Psoas muscle (tissue), 8 donors: ENCODE results near the gene FGF10. TPM values are rescaled to one million over a fixed set of nuclear protein-coding genes. Genes with fewer than 3 reads are reported as not detected.
A peak's percentile ranks its signal among the peaks of the same experiment; 100 is the strongest.

Experiments used
- ATAC-seq, 4 donors: fragments of 200-7000 bp; cut with Tn5 transposase; one replicate each; pipeline ENCODE4 v1.9.1; 2020; ENCODE audit warnings: moderate library complexity in 3 of 4, mild to moderate bottlenecking in 2 of 4
- DNase-seq, 2 donors: peaks; one replicate each; pipeline ENCODE4 v3.0.0-alpha.2; 2020
- H3K27ac ChIP-seq: fragments of 200-600 bp; one replicate; pipeline ENCODE4 v1.8.0; 2022
- H3K27me3 ChIP-seq, 3 donors: fragments of 200-600 bp in 1 of 3; one replicate each; pipeline versions ENCODE4 v1.6.1 to v1.8.0; 2013 to 2022; ENCODE audit warnings: low read length in 2 of 3, mild to moderate bottlenecking in 2 of 3, moderate library complexity in 1 of 3; ENCODE audit not compliant: insufficient read depth in 3 of 3
- H3K36me3 ChIP-seq, 2 donors: fragments of 200-600 bp in 1 of 2; one replicate each; pipeline versions ENCODE4 v1.6.1 to v1.8.0; 2013 to 2022; ENCODE audit warnings: low read depth in 1 of 2, mild to moderate bottlenecking in 1 of 2, moderate library complexity in 1 of 2; ENCODE audit not compliant: insufficient read depth in 1 of 2
- H3K4me1 ChIP-seq: fragments of 200-600 bp; one replicate; pipeline ENCODE4 v1.8.0; 2022
- H3K4me3 ChIP-seq: fragments of 200-600 bp; one replicate; pipeline ENCODE4 v1.8.0; 2022; ENCODE audit warnings: mild to moderate bottlenecking
- H3K9me3 ChIP-seq: fragments of 200-600 bp; one replicate; pipeline ENCODE4 v1.8.0; 2022
- CTCF ChIP-seq: fragments of 200-600 bp; IDR thresholded peaks from one replicate; pipeline ENCODE4 v1.8.0; 2022; ENCODE audit warnings: antibody characterized with exemption
- WGBS, 3 donors: extraction: QIAGEN DNeasy Blood & Tissue Kit; methylation state at CpG; one replicate each; pipeline versions ENCODE4 v1.1.6 to v1.1.7; 2013; 5-methylcytosine and 5-hydroxymethylcytosine counted together
- intact Hi-C, 2 donors: fragments of 100-400 bp; cut with DNase I; formaldehyde crosslinking; loops; one replicate each; pipeline versions ENCODE4 v1.11.0 to v1.14.2; 2022
- polyA plus RNA-seq, 3 donors: library from polyadenylated mRNA; stranded (reverse); fragments of 200-250 nt; gene quantifications; one replicate each; pipeline ENCODE4 v1.2.3, GENCODE V29; 2013
- total RNA-seq, 4 donors: library from RNA; stranded (reverse); fragmentation: NEBNext Ultra II Directional in 2 of 4; extraction: Animal tissue kit (Norgen Biotek cat#: 25700) in 2 of 4; gene quantifications; one replicate each; pipeline versions ENCODE4 v1.2.1 to v1.2.4, GENCODE V29; 2021 to 2023
- donor health status: healthy with polysubstance abuse.
- donor health status: DM: no; HTN: no; CAD: no; lungs with moderate emphysema.
- donor health status: Bipolar disorder and iron deficiency.
- donor health status: healthy.
- donor health status: DM: yes; HTN: yes; CAD: no.
- donor health status: DM: no; HTN: no; CAD: no.
- donor health status: DM: no; HTN: no; CAD: no.
- donor health status: DM: yes; HTN: yes; CAD: no.

FGF10 gene
- total and polyA plus RNA-seq, 7 donors, result 0.21 to 1.8 (median 0.86) TPM

DNA sequence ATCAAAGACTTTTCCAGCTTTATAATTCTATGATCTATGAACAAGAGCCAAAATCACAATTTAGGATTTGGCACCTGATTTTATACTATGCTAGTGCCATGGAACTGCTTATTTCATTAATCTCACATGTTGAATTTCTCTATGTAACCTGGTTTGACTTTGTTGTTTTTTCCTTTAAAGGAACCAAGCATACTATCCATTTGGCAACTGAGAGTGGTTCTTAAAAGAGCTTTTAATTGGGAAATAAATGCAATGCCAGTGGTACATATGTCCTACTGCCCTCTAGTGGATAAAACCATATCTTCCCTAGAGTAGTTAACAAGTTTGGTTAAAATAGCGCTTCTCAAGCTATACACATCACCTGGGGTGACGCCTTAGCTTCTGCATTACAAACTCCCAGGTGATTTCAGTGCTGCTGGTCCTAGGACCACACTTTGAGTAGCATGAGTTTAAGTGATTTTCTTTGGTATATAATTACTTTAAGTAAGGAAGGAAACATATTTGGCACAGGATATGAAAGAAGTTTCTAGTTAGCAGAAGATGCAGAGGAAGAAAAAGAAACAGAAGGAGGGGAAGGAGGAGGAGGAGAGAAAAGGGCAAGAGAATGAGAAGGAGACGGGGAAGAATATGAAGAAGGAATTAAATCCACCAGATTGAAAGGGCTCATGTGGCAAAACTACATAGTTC, 56.8 kb downstream of the FGF10 start:
- TF ChIP-seq CTCF, result peak; percentile 52
- whole genome bisulfite sequencing, 3 donors, result 53 to 64% (median 53%) methylated on average over 3 of the region's 3 CpGs
- intact Hi-C loops, result loop anchor here (5.0 to 10.0 kb wide), 2 partner anchors 598 to 600 kb away; no protein-coding TSS in a partner anchor
- Histone ChIP-seq H3K4me3 (no peak overlapping the region), H3K4me1 (no peaks in the 10 kb centered on the region), H3K36me3 (no peaks in the 10 kb centered on the region), H3K27ac (no peak overlapping the region), H3K27me3 (no peaks in the 10 kb centered on the region), H3K9me3 (no peaks in the 10 kb centered on the region)
- DNase-seq (no peak), ATAC-seq (peak in 1 of 4 donors; percentile 50)

- Histone ChIP-seq H3K27ac (no peak overlapping the region), H3K4me3 (no peak overlapping the region), H3K9me3 (no peaks in the 10 kb centered on the region), H3K36me3 (no peaks in the 10 kb centered on the region), H3K27me3 (no peaks in the 10 kb centered on the region), H3K4me1 (no peaks in the 10 kb centered on the region)
- ATAC-seq (no peak), DNase-seq (no peak)
- intact Hi-C loops, result loop anchor here (5.0 to 10.0 kb wide), 2 partner anchors 597 to 599 kb away; no protein-coding TSS in a partner anchor
- 51 to 79% (median 66%) methylated on average over 3 of the region's 3 CpGs for WGBS, 3 donors
- no peak for TF ChIP-seq CTCF
Measured at GRCh38 chr5:44331471-44332050, 57.7 kb downstream of the FGF10 start.

GRCh38 chr5:44329716-44330115, 59.5 kb downstream of the FGF10 start:
- Histone ChIP-seq H3K36me3 (no peaks in the 10 kb centered on the region), H3K27ac (no peak overlapping the region), H3K9me3 (no peaks in the 10 kb centered on the region), H3K27me3 (no peaks in the 10 kb centered on the region), H3K4me1 (no peaks in the 10 kb centered on the region), H3K4me3 (no peak overlapping the region)
- DNase-seq (no peak), ATAC-seq (no peak)
- intact Hi-C loops, result loop anchor here (5.0 to 10.0 kb wide), 2 partner anchors 595 to 597 kb away; no protein-coding TSS in a partner anchor
- no peak for TF ChIP-seq CTCF
- 41 to 60% (median 48%) methylated on average over 2 of the region's 2 CpGs for WGBS, 3 donors

- Histone ChIP-seq H3K27ac (no peak overlapping the region), H3K27me3 (no peaks in the 10 kb centered on the region), H3K4me3 (no peak overlapping the region), H3K36me3 (no peaks in the 10 kb centered on the region), H3K4me1 (no peaks in the 10 kb centered on the region), H3K9me3 (no peaks in the 10 kb centered on the region)
- ATAC-seq (no peak), DNase-seq (no peak)
- intact Hi-C loops, result no loop called here
- TF ChIP-seq CTCF, result no peak
- 57 to 69% (median 61%) methylated on average over 3 of the region's 3 CpGs for WGBS, 3 donors
Measured at GRCh38 chr5:44321144-44321725, 68.0 kb downstream of the FGF10 start.
